Right lobe of liver (tissue), 6 donors: Measurements from ENCODE around the gene PPP2R5C. TPM values are rescaled to one million over a fixed set of nuclear protein-coding genes. Genes with fewer than 3 reads are reported as not detected.

Source experiments
- ATAC-seq, 4 donors: fragments of 200-7000 bp; cut with Tn5 transposase; one replicate each; pipeline ENCODE4 v1.9.1; 2020; ENCODE audit warnings: mild to moderate bottlenecking in 4 of 4, moderate library complexity in 4 of 4
- DNase-seq, 3 donors: peaks; one replicate each; pipeline ENCODE4 v3.0.0-alpha.2; 2020
- H3K27ac ChIP-seq, 3 donors: fragments of 200-600 bp; one replicate each; pipeline ENCODE4 v1.8.0; 2022
- H3K27me3 ChIP-seq, 2 donors: fragments of 200-600 bp; one replicate each; pipeline ENCODE4 v1.8.0; 2022
- H3K36me3 ChIP-seq, 4 donors: fragments of 200-600 bp; sonication (generic) in 1 of 4; one replicate each; pipeline versions ENCODE4 v1.5.1 to v1.8.0; 2017 to 2022; ENCODE audit warnings: control low read depth in 1 of 4
- H3K4me1 ChIP-seq, 4 donors: fragments of 200-600 bp; sonication (generic) in 1 of 4; one replicate each; pipeline versions ENCODE4 v1.5.1 to v1.8.0; 2017 to 2022; ENCODE audit warnings: control low read depth in 1 of 4
- H3K4me3 ChIP-seq, 3 donors: fragments of 200-600 bp; one replicate each; pipeline ENCODE4 v1.8.0; 2022
- H3K9me3 ChIP-seq, 4 donors: fragments of 200-600 bp; sonication (generic) in 1 of 4; one replicate each; pipeline versions ENCODE4 v1.5.1 to v1.8.0; 2017 to 2022; ENCODE audit warnings: control low read depth in 1 of 4
- CTCF ChIP-seq, 4 donors: fragments of 200-600 bp in 3 of 4; fragments of 450-650 bp in 1 of 4; IDR thresholded peaks; one replicate each; pipeline versions ENCODE4 v1.5.1 to v1.8.0; 2016 to 2022; ENCODE audit warnings: antibody characterized with exemption in 4 of 4, mild to moderate bottlenecking in 2 of 4
- POLR2A ChIP-seq: fragments of 450-650 bp; IDR thresholded peaks from one replicate; pipeline ENCODE4 v1.6.1; 2017; ENCODE audit warnings: antibody characterized with exemption, mild to moderate bottlenecking
- WGBS: methylation state at CpG from one replicate; pipeline ENCODE4 v1.1.6; 2018; ENCODE audit warnings: low coverage, low lambda C conversion rate; ENCODE audit not compliant: insufficient coverage; ENCODE audit errors: missing lambda C conversion rate; 5-methylcytosine and 5-hydroxymethylcytosine counted together
- intact Hi-C, 2 donors: fragments of 100-400 bp; cut with DNase I; formaldehyde crosslinking; loops; one replicate each; pipeline versions ENCODE4 v1.11.2 to v1.14.1; 2022
- total RNA-seq, 6 experiments: library from RNA; depleted of rRNA in 2 of 6; stranded (reverse); fragments of >200 nt in 2 of 6; fragmentation: NEBNext Ultra II Directional in 3 of 6; extraction: Animal tissue kit (Norgen Biotek cat#: 25700) in 3 of 6; gene quantifications; one replicate each; pipeline versions ENCODE4 v1.1.0 to v1.2.4, GENCODE V29; 2016 to 2023
- donor health status: DM: no; HTN: yes; CAD: no.
- donor health status: DM: no; HTN: no; CAD: no.
- donor health status: DM: no; HTN: no; CAD: no.
- donor health status: DM: no; HTN: yes; CAD: no.
- donor health status: DM: no; HTN: yes; CAD: no.

PPP2R5C gene
- total RNA-seq, 6 experiments from 2014 or later, result 44.9 to 74.5 (median 55.3) TPM

GRCh38 chr14:101808020-101808641 lies 46.6 kb downstream of the PPP2R5C start:
- no peaks in the 10 kb centered on the region for H3K36me3 ChIP-seq
- intact Hi-C loops, result no loop called here
- peaks cover 0 to 36% (median 5%) of the 10 kb centered on the region in 4 donors for H3K4me1 ChIP-seq
- ATAC-seq, result peak in 1 of 4 donors; percentile 4
- no peak for TF ChIP-seq CTCF (IDR thresholded peaks at IDR 0.05)
- no peak for TF ChIP-seq POLR2A
- WGBS, result 72% methylated on average over 8 of the region's 11 CpGs
- DNase-seq, result no peak
- H3K4me3 ChIP-seq, result no peak overlapping the region
- no peaks in the 10 kb centered on the region for H3K27me3 ChIP-seq
- peak overlapping the region in 2 of 3 donors; percentile 98 for H3K27ac ChIP-seq
- no peaks in the 10 kb centered on the region for H3K9me3 ChIP-seq

DNA sequence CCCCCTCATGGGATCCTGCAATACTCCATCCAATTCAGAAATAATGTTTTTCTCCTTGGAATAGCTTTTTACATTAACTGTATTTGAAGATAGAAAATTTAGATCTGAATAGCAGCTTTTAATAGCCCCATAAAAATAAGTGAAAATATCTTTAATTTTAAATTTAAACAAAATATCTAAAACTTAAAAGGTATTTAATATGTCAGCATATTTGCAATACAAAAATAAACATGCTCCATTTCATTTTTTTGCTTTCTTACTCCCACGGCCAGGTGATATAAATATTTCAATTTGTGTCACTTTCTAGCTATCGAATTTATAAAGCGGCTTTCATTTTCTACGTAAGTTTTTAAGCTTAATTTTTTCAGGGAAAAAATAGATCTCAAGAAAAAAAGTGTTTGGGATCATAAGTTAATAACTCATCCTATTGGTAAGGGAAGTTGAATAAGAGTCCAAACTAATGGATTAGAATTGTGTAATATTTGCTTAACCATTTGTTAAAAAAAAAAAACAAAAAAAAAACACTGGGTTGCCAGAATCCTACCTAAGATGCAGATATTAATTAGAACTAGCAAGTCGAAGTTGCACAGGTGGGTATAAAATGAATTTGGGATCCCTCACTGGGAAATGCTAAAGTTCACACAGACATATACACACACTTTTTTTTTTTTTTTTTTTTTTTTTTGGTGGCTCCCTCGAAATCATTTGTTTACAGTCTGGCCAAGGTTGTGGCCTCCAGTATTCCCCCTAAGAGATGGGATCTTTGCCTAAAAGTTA lies 47.6 kb downstream of the PPP2R5C start:
- peak; percentile 2 to 47 (median 28) for ATAC-seq
- peaks cover 0 to 40% (median 5%) of the 10 kb centered on the region in 4 donors for H3K4me1 ChIP-seq
- no peaks in the 10 kb centered on the region for H3K27me3 ChIP-seq
- no peaks in the 10 kb centered on the region for H3K36me3 ChIP-seq
- WGBS, result 12% methylated on average over 6 of the region's 6 CpGs
- TF ChIP-seq POLR2A (no peak), CTCF (IDR thresholded peaks at IDR 0.05) (no peak)
- H3K4me3 ChIP-seq, result peak overlapping the region; percentile 47 to 56 (median 55)
- H3K9me3 ChIP-seq, result no peaks in the 10 kb centered on the region
- H3K27ac ChIP-seq, result peak overlapping the region; percentile 98 to 99 (median 98)
- no peak for DNase-seq
- intact Hi-C loops, result no loop called here

DNA sequence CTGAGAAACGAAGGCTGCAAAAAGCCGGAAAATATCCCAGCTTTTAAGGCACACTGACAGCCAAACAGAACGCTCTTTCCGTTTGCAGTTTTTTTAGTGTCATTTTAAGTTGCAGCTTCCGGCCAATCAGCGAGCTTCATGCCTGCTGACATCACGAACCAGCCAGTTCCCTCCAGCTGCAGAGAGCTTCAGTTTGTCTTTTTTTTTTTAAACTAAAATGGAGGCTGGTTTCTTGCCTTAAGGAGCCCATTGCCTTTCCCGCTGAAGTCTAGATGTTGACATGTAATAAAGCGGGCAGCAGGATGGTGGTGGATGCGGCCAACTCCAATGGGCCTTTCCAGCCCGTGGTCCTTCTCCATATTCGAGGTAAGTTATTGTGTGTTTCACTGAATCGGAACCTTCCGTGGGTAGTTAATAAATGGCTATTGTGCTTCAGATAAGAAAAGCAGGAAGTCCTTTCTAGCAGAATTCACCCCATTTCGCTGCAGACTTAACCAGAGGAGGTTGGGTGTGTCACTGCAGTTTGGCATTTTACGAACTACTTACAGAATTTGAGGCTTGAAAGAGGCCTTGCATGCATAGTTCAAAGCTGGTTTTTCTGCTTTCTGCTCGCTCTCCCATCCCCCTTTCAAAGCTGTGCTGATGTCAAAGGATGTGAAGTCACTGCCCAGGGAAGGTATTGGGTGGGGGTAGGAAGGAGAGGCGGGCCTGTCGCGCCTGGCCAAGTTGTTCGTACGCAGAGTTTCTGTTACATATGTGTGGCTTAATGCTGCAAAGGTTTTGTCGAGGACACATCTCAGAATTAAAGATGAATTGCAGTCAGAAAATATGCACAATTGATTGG lies 48.4 kb downstream of the PPP2R5C start:
- TF ChIP-seq POLR2A (peak; percentile 83), CTCF (IDR thresholded peaks at IDR 0.05) (no peak)
- DNase-seq, result peak; percentile 79 to 87 (median 87)
- Histone ChIP-seq H3K9me3 (no peaks in the 10 kb centered on the region), H3K27ac (peak overlapping the region; percentile 98 to 99 (median 98)), H3K4me3 (peak overlapping the region; percentile 47 to 56 (median 55)), H3K36me3 (no peaks in the 10 kb centered on the region), H3K27me3 (no peaks in the 10 kb centered on the region), H3K4me1 (peaks cover 0 to 40% (median 5%) of the 10 kb centered on the region in 4 donors)
- WGBS, result 0% methylated on average over 23 of the region's 23 CpGs
- intact Hi-C loops, result no loop called here
- ATAC-seq, result peak; percentile 87 to 96 (median 93)

DNA sequence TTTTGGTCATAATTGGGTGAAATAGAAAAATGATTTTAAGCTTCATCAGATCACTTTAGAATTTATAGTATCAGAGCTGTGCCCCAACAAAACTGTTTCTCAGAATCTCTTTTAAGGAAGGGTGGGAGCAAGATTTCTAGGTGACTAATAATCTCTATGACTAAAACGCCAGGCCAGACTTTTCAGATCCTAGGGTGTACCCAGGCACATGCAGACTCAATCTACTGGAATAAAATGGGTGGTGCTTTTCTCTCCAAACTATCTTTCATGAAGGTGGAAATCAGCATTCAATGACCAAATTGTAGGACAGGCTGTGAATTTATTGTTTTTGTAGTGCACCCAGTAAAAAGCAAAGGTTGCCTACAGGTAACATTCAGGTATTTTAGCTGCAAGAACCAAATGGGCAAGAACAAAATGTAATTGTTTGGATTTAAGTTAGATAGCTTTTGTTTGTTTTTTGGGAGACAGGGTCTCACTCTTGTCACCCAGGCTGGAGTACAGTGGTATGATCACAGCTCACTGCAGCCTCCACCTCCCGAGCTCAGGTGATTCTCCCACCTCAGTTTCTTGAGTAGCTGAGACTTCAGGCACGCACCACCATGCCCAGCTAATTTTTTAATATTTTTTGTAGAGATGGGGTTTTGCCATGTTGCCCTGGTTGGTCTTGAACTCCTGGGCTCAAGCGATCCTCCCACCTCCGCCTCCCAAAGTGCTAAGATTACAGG lies 49.5 kb downstream of the PPP2R5C start:
- ATAC-seq (peak in 1 of 4 donors; percentile 10), DNase-seq (no peak)
- Histone ChIP-seq H3K4me1 (peaks cover 0 to 40% (median 5%) of the 10 kb centered on the region in 4 donors), H3K36me3 (no peaks in the 10 kb centered on the region), H3K27ac (peak overlapping the region; percentile 98 to 99 (median 98)), H3K4me3 (peak overlapping the region; percentile 47 to 56 (median 55)), H3K27me3 (no peaks in the 10 kb centered on the region), H3K9me3 (no peaks in the 10 kb centered on the region)
- intact Hi-C loops, result no loop called here
- TF ChIP-seq POLR2A, result no peak
- no peak for TF ChIP-seq CTCF (IDR thresholded peaks at IDR 0.05)
- 69% methylated on average over 5 of the region's 5 CpGs for WGBS
